Dermis blood vessel endothelial cell (primary cell): ENCODE data around the gene BBS1. TPM values are rescaled to one million over a fixed set of nuclear protein-coding genes. Genes with fewer than 3 reads are reported as not detected.
"Not testable (repeated sequence)": the region's sequence is repeated elsewhere in the genome, so short reads cannot be mapped to it uniquely, and the experiment has no call there.

Experiments
- DNase-seq: peaks from one replicate; pipeline ENCODE4 v3.0.0; 2010
- total RNA-seq: library from RNA; depleted of rRNA; stranded (reverse); fragments of >200 nt; gene quantifications from 2 replicates; pipeline ENCODE4 v1.2.3, GENCODE V29; 2014

BBS1 gene
- 28.6 and 36.8 TPM in 2 replicates for total RNA-seq

GRCh38 chr11:66510271-66510989 lies at the start of gene BBS1:
BBS1 (plus strand) TSS chr11:66510635; CDS start chr11:66510660, 25 bp downstream.
- peak; percentile 86 for DNase-seq

DNA sequence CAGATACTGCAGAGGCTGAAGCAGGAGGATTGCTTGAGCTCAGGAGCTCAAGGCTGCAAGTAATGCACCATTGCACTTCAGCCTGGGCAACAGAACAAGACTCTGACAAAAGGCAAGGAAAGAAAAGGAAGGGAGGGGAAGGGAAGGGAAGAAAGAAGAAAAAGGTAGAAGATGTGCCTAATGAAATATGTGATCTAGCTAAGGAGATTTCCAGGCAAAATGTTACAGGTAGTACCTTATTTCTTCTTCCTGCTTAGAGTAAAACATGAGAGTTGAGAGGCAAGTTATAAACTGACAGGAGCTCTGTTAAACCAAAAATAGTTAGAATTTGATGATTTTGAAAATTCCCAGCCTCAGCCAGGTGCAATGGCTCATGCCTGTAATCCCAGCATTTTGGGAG lies 48.4 kb upstream of the BBS1 start:
- DNase-seq: no peak

- no peak for DNase-seq
Measured at GRCh38 chr11:66462911-66463310, 47.5 kb upstream of the BBS1 start.

DNA sequence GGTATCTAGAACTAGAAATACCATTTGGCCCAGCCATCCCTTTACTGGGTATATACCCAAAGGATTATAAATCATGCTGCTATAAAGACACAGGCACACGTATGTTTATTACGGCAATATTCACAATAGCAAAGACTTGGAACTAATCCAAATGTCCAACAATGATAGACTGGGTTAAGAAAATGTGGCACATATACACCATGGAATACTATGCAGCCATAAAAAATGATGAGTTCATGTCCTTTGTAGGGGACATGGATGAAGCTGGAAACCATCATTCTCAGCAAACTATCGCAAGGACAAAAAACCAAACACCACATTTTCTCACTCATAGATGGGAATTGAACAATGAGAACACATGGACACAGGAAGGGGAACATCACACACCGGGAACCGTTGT lies 46.3 kb upstream of the BBS1 start:
- not testable (repeated sequence) for DNase-seq

DNA sequence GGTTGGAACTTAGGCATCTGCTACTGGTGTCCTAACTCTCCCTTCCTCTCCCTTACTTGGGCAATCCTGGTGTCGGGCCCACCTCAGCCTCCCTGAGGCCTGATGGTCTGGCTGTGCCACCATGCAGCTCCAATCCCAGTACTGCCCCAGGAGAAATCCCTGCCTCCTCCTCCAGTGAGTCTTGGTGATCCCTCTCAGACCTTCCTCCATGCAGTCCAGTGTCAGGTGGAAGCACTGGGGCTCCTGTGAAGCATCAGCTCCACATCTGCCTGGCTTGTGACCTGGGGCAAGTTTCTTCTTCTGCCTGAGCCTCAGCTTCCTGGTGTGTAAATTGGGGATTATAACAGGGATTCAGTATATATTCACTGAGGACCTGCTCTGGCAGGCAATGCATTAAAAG lies 45.5 kb upstream of the BBS1 start:
- no peak for DNase-seq

- DNase-seq: no peak
Measured at GRCh38 chr11:66465373-66466224, 44.8 kb upstream of the BBS1 start.

DNA sequence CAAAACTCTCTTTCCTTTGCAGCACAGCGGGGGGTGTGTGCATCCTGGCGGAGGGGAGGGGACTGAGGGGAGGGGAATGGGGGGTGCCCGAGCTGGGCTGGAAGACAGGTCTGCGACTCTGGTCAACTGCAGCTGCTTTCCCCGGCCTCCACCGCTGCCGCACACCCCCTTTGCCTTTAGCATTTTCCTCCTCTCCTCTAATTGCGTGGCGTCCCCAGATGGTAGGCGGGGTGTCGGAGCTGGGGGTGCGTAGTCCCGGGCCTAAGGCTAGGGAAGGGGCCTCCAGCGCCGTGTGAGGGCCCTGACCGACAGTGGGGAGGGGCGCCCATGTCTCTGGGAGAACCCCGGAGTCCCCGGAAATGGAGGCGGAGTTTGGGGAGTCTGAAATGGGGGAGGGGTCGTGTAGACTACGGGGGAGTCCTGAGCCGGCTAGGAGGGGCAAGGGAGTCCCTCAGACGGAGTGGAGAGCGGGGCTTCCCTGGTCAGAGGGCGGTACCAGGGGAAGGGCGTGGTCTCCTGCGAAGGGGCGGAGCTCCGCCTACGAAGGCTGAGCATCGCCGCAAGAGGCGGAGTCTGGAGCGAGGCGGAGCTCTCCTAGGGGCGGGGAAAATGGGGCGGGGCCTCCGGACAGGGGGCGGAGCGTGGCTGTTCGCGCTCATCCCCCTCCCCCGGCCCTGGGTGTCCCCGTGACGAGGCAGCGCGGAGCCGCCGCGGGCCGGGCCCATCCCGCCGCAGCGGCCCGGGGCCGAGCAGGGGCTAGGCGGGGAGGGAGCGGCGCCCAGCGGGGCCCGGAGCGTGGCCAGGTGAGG lies 44.0 kb upstream of the BBS1 start, which contains the start of gene PELI3:
PELI3 (plus strand) TSS at position 681 of the 809 bp plus-strand sequence. CDS start 1,224 bp downstream, outside the sequence.
- peak; percentile 92 for DNase-seq

DNA sequence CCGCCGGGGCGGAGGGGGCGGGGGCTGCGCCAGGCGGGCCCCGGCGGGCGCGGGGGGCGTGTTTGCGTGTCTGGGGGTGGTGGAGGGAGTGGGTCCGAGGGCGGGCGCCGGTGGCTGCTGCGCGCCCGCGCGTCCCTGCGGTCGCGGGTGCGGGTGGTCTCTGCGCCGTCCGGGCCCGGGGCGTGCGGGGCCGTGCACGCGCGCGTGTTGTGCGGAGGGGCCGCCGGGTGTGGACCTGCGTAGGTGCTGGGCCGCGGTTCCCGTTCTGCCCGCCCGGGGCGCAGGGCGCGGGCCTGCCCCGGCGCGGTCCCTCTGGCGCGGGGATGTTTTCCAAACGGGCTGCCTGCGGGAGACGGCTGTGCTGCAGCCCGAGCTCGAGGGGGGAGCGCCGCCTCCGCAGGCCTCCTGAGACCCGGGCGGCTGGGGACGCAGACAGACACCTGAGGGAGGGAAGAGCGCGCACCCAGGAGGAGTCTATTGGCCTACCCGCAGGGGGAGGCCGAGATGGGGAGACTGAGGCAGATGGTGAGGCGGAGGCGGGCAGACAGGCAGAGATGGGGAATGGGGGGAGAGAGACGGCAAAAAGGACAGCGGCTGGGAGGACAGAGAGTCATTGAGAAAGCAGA lies 43.3 kb upstream of the BBS1 start:
- peak; percentile 30 for DNase-seq

- DNase-seq: no peak
Measured at GRCh38 chr11:66467756-66468155, 42.7 kb upstream of the BBS1 start.

DNA sequence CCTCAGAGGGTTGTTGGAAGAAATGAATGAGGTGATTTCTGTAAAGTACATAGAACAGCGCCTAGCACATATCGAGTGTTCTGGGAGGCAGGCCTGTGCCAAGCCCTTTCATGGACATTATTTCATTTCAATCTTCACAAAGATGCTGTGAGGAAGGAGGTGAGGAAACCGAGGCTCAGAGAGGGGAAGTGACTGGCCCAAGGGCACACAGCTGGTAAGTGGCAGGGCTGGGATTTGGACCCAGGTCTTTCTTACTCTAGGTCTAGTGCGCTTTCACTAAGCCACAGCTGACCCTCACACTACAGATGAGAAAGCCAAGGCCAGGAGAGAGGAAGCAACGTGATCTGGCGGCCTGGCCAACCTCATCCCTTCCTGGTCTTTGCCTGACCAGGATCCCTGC lies 41.7 kb upstream of the BBS1 start:
- no peak for DNase-seq

DNA sequence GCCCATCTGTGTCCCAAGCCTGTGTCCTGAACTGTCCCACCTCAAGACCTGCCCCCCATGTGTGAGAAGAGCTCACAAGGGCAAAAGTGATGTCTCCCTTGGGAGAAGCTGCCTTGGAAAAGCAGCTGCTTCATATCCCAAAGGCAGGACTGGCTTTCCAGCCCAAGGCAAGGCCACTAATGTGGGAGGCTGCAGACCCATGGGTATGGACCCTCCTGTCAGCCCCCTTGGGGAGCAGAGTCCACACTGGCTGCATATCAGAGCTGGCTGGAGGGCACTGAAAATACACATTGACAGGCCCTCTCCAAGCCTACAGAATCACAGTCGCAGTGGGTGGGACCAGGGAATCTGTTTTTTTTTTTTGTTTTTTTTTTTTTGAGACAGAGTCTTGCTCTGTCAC lies 41.0 kb upstream of the BBS1 start:
- DNase-seq: no peak

DNA sequence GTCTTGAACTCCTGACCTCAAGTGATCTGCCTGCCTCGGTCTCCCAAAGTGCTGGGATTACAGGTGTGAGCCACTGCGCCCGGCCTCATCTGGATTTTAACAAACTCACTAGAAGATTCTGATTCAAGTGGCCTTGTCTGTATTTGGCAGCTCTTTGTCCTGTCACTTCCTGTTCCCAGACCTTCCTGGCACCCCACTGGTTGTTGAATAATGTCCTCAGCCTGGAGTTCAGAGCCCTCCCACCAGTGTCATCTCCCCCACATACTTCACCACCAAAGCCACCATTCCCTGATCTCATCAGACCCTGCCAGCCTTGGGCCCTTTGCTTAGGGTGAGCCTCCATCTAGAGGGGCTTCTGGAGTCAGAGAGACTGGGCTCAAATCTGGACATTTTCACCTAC lies 40.4 kb upstream of the BBS1 start:
- DNase-seq: no peak

GRCh38 chr11:66471142-66471541 lies 39.3 kb upstream of the BBS1 start:
- DNase-seq: no peak

- no peak for DNase-seq
Measured at GRCh38 chr11:66472054-66472453, 38.4 kb upstream of the BBS1 start.

GRCh38 chr11:66473167-66473566 lies 37.3 kb upstream of the BBS1 start:
- DNase-seq: no peak

GRCh38 chr11:66473608-66474515 lies 36.6 kb upstream of the BBS1 start:
- no peak for DNase-seq

GRCh38 chr11:66475349-66476172 lies 34.9 kb upstream of the BBS1 start:
- no peak for DNase-seq

- DNase-seq: no peak
Measured at GRCh38 chr11:66476173-66476840, 34.1 kb upstream of the BBS1 start.

GRCh38 chr11:66476841-66477251 lies 33.6 kb upstream of the BBS1 start:
- no peak for DNase-seq
